ENCODE results near the gene DGCR8.

The DGCR8 gene

DNA sequence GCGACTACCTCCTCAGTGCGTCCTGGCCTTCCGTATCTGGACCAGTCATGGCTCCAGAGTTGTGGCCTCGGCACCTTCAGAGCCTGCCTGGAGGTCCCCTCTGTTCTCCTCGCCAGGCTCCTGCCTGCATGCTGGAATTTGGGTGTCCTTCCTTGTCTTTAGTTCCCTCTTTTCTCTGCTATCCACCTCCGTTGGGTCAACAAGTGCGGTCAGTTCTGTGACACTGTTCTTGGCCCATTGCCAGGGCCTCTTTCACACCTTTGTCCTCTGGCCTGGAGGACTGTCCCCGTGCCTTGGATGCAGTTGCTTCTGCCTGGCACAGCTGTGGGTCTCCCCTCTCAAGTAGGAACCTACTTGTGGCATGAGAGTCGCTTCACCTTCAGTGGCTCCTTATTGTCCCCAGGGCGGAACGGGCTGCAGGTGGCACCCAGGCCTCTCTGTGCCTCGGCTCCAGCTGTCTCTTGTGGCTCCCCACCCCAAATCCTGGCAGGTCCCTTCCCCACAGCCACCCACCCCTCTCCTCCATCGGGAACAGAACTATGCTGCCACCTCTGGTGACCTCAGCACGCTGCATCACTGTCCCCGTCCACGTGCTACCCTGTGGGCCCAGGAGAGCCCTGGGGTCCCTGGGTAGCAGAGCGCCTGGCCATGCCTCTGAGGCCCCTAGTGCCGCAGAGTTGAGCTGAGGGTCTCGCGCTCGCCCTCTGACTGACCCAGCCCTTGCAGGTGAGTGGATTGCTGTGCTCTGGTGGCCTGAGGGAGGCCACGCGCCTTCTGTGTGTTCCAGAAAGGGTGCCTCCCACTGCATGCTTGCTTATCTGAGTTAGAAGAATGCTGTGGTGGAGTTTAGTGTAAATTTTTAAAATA, 4.7 kb downstream of the DGCR8 start:
- no peaks in the 10 kb centered on the region for H3K27me3 ChIP-seq (replicated peaks; ENCODE audit: control insufficient read depth, insufficient read depth, low read length, poor library complexity, severe bottlenecking)
- H3K27ac ChIP-seq (ENCODE audit: insufficient read depth, low read length, poor library complexity, severe bottlenecking): no peak overlapping the region
- H3K9me3 ChIP-seq (ENCODE audit: control insufficient read depth, low read length): no peaks in the 10 kb centered on the region
- H3K36me3 ChIP-seq (ENCODE audit: control insufficient read depth, insufficient read depth, low read length): peaks cover 39% of the 10 kb centered on the region
- no peak overlapping the region for H3K4me3 ChIP-seq (ENCODE audit: insufficient read depth, low read depth, low read length, poor library complexity, severe bottlenecking)
- peaks cover 3% of the 10 kb centered on the region for H3K4me1 ChIP-seq (ENCODE audit: control insufficient read depth, insufficient read depth, low read length, poor library complexity, severe bottlenecking)
- DNase-seq: no peak

GRCh38 chr22:20085651-20086050, 5.6 kb downstream of the DGCR8 start:
- H3K36me3 ChIP-seq (ENCODE audit: control insufficient read depth, insufficient read depth, low read length): peaks cover 48% of the 10 kb centered on the region
- peaks cover 3% of the 10 kb centered on the region for H3K4me1 ChIP-seq (ENCODE audit: control insufficient read depth, insufficient read depth, low read length, poor library complexity, severe bottlenecking)
- no peak overlapping the region for H3K4me3 ChIP-seq (ENCODE audit: insufficient read depth, low read depth, low read length, poor library complexity, severe bottlenecking)
- H3K27ac ChIP-seq (ENCODE audit: insufficient read depth, low read length, poor library complexity, severe bottlenecking): no peak overlapping the region
- no peaks in the 10 kb centered on the region for H3K9me3 ChIP-seq (ENCODE audit: control insufficient read depth, low read length)
- H3K27me3 ChIP-seq (replicated peaks; ENCODE audit: control insufficient read depth, insufficient read depth, low read length, poor library complexity, severe bottlenecking): no peaks in the 10 kb centered on the region
- no peak for DNase-seq

DNA sequence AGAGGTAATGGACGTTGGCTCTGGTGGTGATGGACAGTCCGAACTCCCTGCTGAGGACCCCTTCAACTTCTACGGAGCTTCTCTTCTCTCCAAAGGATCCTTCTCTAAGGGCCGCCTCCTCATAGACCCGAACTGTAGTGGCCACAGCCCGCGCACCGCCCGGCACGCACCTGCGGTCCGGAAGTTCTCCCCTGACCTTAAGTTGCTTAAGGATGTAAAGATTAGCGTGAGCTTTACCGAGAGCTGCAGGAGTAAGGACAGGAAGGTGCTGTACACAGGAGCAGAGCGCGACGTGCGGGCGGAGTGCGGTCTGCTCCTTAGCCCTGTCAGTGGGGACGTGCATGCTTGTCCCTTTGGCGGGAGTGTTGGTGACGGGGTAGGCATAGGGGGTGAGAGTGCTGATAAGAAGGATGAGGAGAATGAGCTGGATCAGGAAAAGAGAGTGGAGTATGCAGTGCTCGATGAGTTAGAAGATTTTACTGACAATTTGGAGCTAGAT, 6.1 kb downstream of the DGCR8 start:
- H3K27me3 ChIP-seq (replicated peaks; ENCODE audit: control insufficient read depth, insufficient read depth, low read length, poor library complexity, severe bottlenecking): no peaks in the 10 kb centered on the region
- H3K9me3 ChIP-seq (ENCODE audit: control insufficient read depth, low read length): no peaks in the 10 kb centered on the region
- H3K4me3 ChIP-seq (ENCODE audit: insufficient read depth, low read depth, low read length, poor library complexity, severe bottlenecking): no peak overlapping the region
- peaks cover 3% of the 10 kb centered on the region for H3K4me1 ChIP-seq (ENCODE audit: control insufficient read depth, insufficient read depth, low read length, poor library complexity, severe bottlenecking)
- H3K36me3 ChIP-seq (ENCODE audit: control insufficient read depth, insufficient read depth, low read length): peaks cover 52% of the 10 kb centered on the region
- H3K27ac ChIP-seq (ENCODE audit: insufficient read depth, low read length, poor library complexity, severe bottlenecking): no peak overlapping the region
- no peak for DNase-seq

GRCh38 chr22:20086763-20087162, 6.7 kb downstream of the DGCR8 start:
- Histone ChIP-seq H3K36me3 (ENCODE audit: control insufficient read depth, insufficient read depth, low read length) (peaks cover 58% of the 10 kb centered on the region), H3K4me3 (ENCODE audit: insufficient read depth, low read depth, low read length, poor library complexity, severe bottlenecking) (no peak overlapping the region)

DNA sequence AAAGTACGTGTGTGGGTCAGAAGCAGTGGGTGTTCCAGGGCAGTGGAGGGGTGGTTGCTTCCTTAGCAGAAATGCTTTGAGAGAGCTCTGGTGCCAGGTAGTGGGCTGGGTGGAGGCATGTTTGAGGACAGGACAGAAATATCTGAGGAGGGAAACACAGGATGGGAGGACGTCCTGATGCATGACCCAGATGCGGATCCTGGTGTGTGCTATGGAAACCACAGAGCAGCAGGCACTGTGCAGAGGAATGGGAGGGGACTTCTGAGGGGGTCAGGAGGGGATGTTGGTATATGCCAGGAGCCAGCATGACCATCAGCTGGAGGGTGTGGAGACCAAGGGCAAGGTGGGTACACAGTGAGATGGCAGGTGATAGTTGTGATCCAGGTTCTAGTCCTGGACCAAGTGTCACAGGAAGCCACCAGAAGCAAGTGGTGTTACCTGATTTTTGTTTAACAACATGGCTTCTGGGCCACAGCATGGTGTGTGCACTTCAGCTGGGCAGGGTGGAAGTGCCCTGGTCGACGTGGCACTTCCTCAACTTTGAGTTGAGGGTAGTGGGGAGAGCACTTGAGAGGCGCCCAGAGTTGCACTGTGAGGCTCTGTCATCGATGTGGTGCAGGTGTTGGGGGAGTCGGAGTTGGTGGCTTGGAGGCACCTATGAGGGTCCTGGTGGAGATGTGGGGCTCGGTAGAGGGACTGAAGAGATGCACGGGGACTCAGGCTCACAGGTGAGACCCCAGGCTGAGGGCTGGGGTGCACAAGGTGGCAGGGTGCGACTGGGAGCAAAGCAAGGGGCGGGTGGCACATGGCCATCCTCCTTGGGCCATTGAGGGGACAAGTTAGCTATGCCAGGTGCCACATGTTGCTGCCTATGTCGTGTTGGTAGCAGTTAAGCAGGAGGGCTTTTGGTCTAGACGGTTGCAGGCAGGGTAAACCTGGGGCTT, 7.5 kb downstream of the DGCR8 start:
- peaks cover 1% of the 10 kb centered on the region for H3K4me1 ChIP-seq (ENCODE audit: control insufficient read depth, insufficient read depth, low read length, poor library complexity, severe bottlenecking)
- no peak for DNase-seq
- H3K36me3 ChIP-seq (ENCODE audit: control insufficient read depth, insufficient read depth, low read length): peaks cover 67% of the 10 kb centered on the region

More at GRCh38 chr22:20086763-20087162, 6.7 kb downstream of the DGCR8 start:
- no peak overlapping the region for H3K27ac ChIP-seq (ENCODE audit: insufficient read depth, low read length, poor library complexity, severe bottlenecking)
- no peak for DNase-seq
- no peaks in the 10 kb centered on the region for H3K27me3 ChIP-seq (replicated peaks; ENCODE audit: control insufficient read depth, insufficient read depth, low read length, poor library complexity, severe bottlenecking)
- no peaks in the 10 kb centered on the region for H3K9me3 ChIP-seq (ENCODE audit: control insufficient read depth, low read length)
- peaks cover 3% of the 10 kb centered on the region for H3K4me1 ChIP-seq (ENCODE audit: control insufficient read depth, insufficient read depth, low read length, poor library complexity, severe bottlenecking)

GRCh38 chr22:20088263-20088648, 8.2 kb downstream of the DGCR8 start:
- peaks cover 71% of the 10 kb centered on the region for H3K36me3 ChIP-seq (ENCODE audit: control insufficient read depth, insufficient read depth, low read length)
- no peak overlapping the region for H3K27ac ChIP-seq (ENCODE audit: insufficient read depth, low read length, poor library complexity, severe bottlenecking)
- no peaks in the 10 kb centered on the region for H3K27me3 ChIP-seq (replicated peaks; ENCODE audit: control insufficient read depth, insufficient read depth, low read length, poor library complexity, severe bottlenecking)
- no peaks in the 10 kb centered on the region for H3K4me1 ChIP-seq (ENCODE audit: control insufficient read depth, insufficient read depth, low read length, poor library complexity, severe bottlenecking)
- H3K9me3 ChIP-seq (ENCODE audit: control insufficient read depth, low read length): no peaks in the 10 kb centered on the region
- no peak for DNase-seq
- no peak overlapping the region for H3K4me3 ChIP-seq (ENCODE audit: insufficient read depth, low read depth, low read length, poor library complexity, severe bottlenecking)

More for the DNA sequence above, 7.5 kb downstream of the DGCR8 start:
- Histone ChIP-seq H3K27me3 (replicated peaks; ENCODE audit: control insufficient read depth, insufficient read depth, low read length, poor library complexity, severe bottlenecking) (no peaks in the 10 kb centered on the region), H3K9me3 (ENCODE audit: control insufficient read depth, low read length) (no peaks in the 10 kb centered on the region), H3K27ac (ENCODE audit: insufficient read depth, low read length, poor library complexity, severe bottlenecking) (no peak overlapping the region), H3K4me3 (ENCODE audit: insufficient read depth, low read depth, low read length, poor library complexity, severe bottlenecking) (no peak overlapping the region)

- Histone ChIP-seq H3K27ac (ENCODE audit: insufficient read depth, low read length, poor library complexity, severe bottlenecking) (no peak overlapping the region), H3K4me1 (ENCODE audit: control insufficient read depth, insufficient read depth, low read length, poor library complexity, severe bottlenecking) (no peaks in the 10 kb centered on the region), H3K4me3 (ENCODE audit: insufficient read depth, low read depth, low read length, poor library complexity, severe bottlenecking) (no peak overlapping the region), H3K9me3 (ENCODE audit: control insufficient read depth, low read length) (no peaks in the 10 kb centered on the region), H3K27me3 (replicated peaks; ENCODE audit: control insufficient read depth, insufficient read depth, low read length, poor library complexity, severe bottlenecking) (no peaks in the 10 kb centered on the region), H3K36me3 (ENCODE audit: control insufficient read depth, insufficient read depth, low read length) (peaks cover 82% of the 10 kb centered on the region)
- DNase-seq: no peak
Measured at GRCh38 chr22:20089226-20089976, 9.4 kb downstream of the DGCR8 start.

GRCh38 chr22:20089977-20090729, 10.1 kb downstream of the DGCR8 start:
- H3K9me3 ChIP-seq (ENCODE audit: control insufficient read depth, low read length): no peaks in the 10 kb centered on the region
- no peaks in the 10 kb centered on the region for H3K27me3 ChIP-seq (replicated peaks; ENCODE audit: control insufficient read depth, insufficient read depth, low read length, poor library complexity, severe bottlenecking)
- DNase-seq: no peak
- no peak overlapping the region for H3K4me3 ChIP-seq (ENCODE audit: insufficient read depth, low read depth, low read length, poor library complexity, severe bottlenecking)
- H3K36me3 ChIP-seq (ENCODE audit: control insufficient read depth, insufficient read depth, low read length): peaks cover 90% of the 10 kb centered on the region
- H3K27ac ChIP-seq (ENCODE audit: insufficient read depth, low read length, poor library complexity, severe bottlenecking): no peak overlapping the region
- no peaks in the 10 kb centered on the region for H3K4me1 ChIP-seq (ENCODE audit: control insufficient read depth, insufficient read depth, low read length, poor library complexity, severe bottlenecking)

- Histone ChIP-seq H3K36me3 (ENCODE audit: control insufficient read depth, insufficient read depth, low read length) (peaks cover 92% of the 10 kb centered on the region), H3K4me1 (ENCODE audit: control insufficient read depth, insufficient read depth, low read length, poor library complexity, severe bottlenecking) (no peaks in the 10 kb centered on the region), H3K4me3 (ENCODE audit: insufficient read depth, low read depth, low read length, poor library complexity, severe bottlenecking) (no peak overlapping the region), H3K9me3 (ENCODE audit: control insufficient read depth, low read length) (no peaks in the 10 kb centered on the region), H3K27me3 (replicated peaks; ENCODE audit: control insufficient read depth, insufficient read depth, low read length, poor library complexity, severe bottlenecking) (no peaks in the 10 kb centered on the region), H3K27ac (ENCODE audit: insufficient read depth, low read length, poor library complexity, severe bottlenecking) (no peak overlapping the region)
- DNase-seq: no peak
Measured at GRCh38 chr22:20090730-20091240, 10.7 kb downstream of the DGCR8 start.

Data from effector memory CD4-positive, alpha-beta T cell (primary cell).